ENCODE data around the gene SCARF1.

DNA sequence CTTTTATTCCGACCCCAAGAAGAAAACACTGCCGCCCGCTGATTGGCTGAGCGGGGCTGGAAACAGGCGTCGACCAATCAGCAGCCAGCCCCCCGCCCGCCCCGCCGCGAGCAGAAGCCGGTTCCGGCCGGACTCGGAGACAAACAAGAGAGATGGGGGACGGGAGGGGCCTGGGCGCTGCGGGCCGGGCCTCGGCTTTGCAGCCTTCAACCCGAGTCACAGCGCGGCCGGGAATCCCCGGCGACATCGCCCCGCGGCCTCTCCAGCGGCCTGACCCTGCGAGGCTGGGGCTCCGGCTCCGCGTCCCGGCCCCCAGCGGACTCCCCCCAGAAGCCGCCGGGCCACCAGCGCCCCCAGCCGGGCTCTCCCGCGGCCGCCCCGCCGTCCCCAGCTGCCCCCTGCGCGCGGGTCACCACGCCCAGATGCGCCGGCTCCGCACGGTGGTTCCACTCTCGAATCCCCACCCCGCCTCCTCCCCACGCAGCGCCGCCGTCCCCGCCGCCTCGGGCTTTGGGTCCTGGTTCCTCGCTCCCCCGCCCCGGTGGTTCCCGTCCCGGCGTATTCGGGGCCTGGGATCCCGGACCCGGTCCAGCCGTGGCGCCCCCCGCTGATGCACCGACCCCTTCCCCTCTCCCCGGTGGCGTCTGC, 16.6 kb downstream of the SCARF1 start:
- TF ChIP-seq TCF4 (CRISPR knock-in tag; IDR thresholded peaks at IDR 0.05; ENCODE audit: borderline replicate concordance) = no peak
- no peak for TF ChIP-seq SNAI2 (CRISPR knock-in tag; IDR thresholded peaks at IDR 0.05)
- TF ChIP-seq TSHZ2 (CRISPR knock-in tag; IDR thresholded peaks at IDR 0.05) = no peak
- TF ChIP-seq CREB5 (CRISPR knock-in tag; IDR thresholded peaks at IDR 0.05; ENCODE audit: low read depth) = no peak
- no peak for TF ChIP-seq ISL1 (CRISPR knock-in tag; IDR thresholded peaks at IDR 0.05)
- TF ChIP-seq, protein P1, sequence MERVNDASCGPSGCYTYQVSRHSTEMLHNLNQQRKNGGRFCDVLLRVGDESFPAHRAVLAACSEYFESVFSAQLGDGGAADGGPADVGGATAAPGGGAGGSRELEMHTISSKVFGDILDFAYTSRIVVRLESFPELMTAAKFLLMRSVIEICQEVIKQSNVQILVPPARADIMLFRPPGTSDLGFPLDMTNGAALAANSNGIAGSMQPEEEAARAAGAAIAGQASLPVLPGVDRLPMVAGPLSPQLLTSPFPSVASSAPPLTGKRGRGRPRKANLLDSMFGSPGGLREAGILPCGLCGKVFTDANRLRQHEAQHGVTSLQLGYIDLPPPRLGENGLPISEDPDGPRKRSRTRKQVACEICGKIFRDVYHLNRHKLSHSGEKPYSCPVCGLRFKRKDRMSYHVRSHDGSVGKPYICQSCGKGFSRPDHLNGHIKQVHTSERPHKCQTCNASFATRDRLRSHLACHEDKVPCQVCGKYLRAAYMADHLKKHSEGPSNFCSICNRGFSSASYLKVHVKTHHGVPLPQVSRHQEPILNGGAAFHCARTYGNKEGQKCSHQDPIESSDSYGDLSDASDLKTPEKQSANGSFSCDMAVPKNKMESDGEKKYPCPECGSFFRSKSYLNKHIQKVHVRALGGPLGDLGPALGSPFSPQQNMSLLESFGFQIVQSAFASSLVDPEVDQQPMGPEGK (CRISPR knock-in tag; IDR thresholded peaks at IDR 0.05; ENCODE audit: borderline replicate concordance) = no peak
- TF ChIP-seq CSDC2 (CRISPR knock-in tag; IDR thresholded peaks at IDR 0.05) = no peak
- no peak for TF ChIP-seq ZFP3 (CRISPR knock-in tag; IDR thresholded peaks at IDR 0.05)
- no peak for TF ChIP-seq RARB (CRISPR knock-in tag; IDR thresholded peaks at IDR 0.05)
- no peak for TF ChIP-seq ZNF565 (CRISPR knock-in tag; conservative IDR thresholded peaks at IDR 0.05; ENCODE audit: low read depth)
- TF ChIP-seq ZFP30 (CRISPR knock-in tag; IDR thresholded peaks at IDR 0.05) = no peak
- no peak for TF ChIP-seq GLIS3 (CRISPR knock-in tag; IDR thresholded peaks at IDR 0.05)
- TF ChIP-seq ZNF70 (CRISPR knock-in tag; IDR thresholded peaks at IDR 0.05) = no peak; the same call in 1 of the 2 replicates
- TF ChIP-seq PPARA (CRISPR knock-in tag; IDR thresholded peaks at IDR 0.05; ENCODE audit: borderline replicate concordance) = no peak
